ENCODE measurements around the gene DNALI1. TPM values are rescaled to one million over a fixed set of nuclear protein-coding genes. Genes with fewer than 3 reads are reported as not detected.
"Not testable (repeated sequence)": the region's sequence is repeated elsewhere in the genome, so short reads cannot be mapped to it uniquely, and the experiment has no call there.

Gene DNALI1
- 1.6 TPM for total RNA-seq

GRCh38 chr1:37556712-37557196 lies at the start of gene DNALI1:
Gene DNALI1, plus strand, starts transcription at chr1:37556940. Its CDS starts 55 bp downstream, at chr1:37556995.
- peak; percentile 94 for DNase-seq

GRCh38 chr1:37509181-37509580 lies 47.6 kb upstream of the DNALI1 start:
- no peak for DNase-seq

- DNase-seq, result peak; percentile 19
These were observed 42.9 kb upstream of the DNALI1 start for GRCh38 chr1:37513795-37514349.

- peak; percentile 93 for DNase-seq
These were observed 42.2 kb upstream of the DNALI1 start, which contains the start of gene MEAF6 for GRCh38 chr1:37514350-37515184. Gene MEAF6, minus strand, starts transcription at chr1:37514766. Its CDS starts 20 bp downstream, at chr1:37514746.

- DNase-seq, result no peak
These were observed 41.3 kb upstream of the DNALI1 start for GRCh38 chr1:37515185-37516034.

GRCh38 chr1:37517569-37517968 lies 39.2 kb upstream of the DNALI1 start:
- no peak for DNase-seq

GRCh38 chr1:37518241-37518640 lies 38.5 kb upstream of the DNALI1 start:
- DNase-seq, result not testable (repeated sequence)

GRCh38 chr1:37518929-37519328 lies 37.8 kb upstream of the DNALI1 start:
- not testable (repeated sequence) for DNase-seq

GRCh38 chr1:37519613-37520012 lies 37.1 kb upstream of the DNALI1 start:
- DNase-seq, result no peak

GRCh38 chr1:37529888-37530287 lies 26.9 kb upstream of the DNALI1 start:
- DNase-seq, result not testable (repeated sequence)

GRCh38 chr1:37532418-37533156 lies 24.2 kb upstream of the DNALI1 start:
- not testable (repeated sequence) for DNase-seq

GRCh38 chr1:37533317-37534093 lies 23.2 kb upstream of the DNALI1 start:
- no peak for DNase-seq

- DNase-seq, result no peak
These were observed 19.4 kb upstream of the DNALI1 start for GRCh38 chr1:37537378-37537777.

- not testable (repeated sequence) for DNase-seq
These were observed 17.6 kb upstream of the DNALI1 start for GRCh38 chr1:37539154-37539553.

GRCh38 chr1:37540036-37540785 lies 16.5 kb upstream of the DNALI1 start:
- no peak for DNase-seq

- no peak for DNase-seq
These were observed 12.2 kb upstream of the DNALI1 start for GRCh38 chr1:37544530-37544929.

GRCh38 chr1:37545019-37545418 lies 11.7 kb upstream of the DNALI1 start:
- DNase-seq, result no peak

GRCh38 chr1:37549341-37549740 lies 7.4 kb upstream of the DNALI1 start:
- no peak for DNase-seq

GRCh38 chr1:37553598-37553926 lies 3.2 kb upstream of the DNALI1 start:
- DNase-seq, result no peak
